MM.1S (cell line): Measurements from ENCODE around the gene TSGA10.

Source experiments
- DNase-seq: peaks from one replicate; pipeline ENCODE4 v3.0.0-alpha.2; 2015
- H2AFZ ChIP-seq: fragments of 300-600 bp; sonication (generic); 2 replicates; pipeline ENCODE4 v1.6.0; 2016; ENCODE audit warnings: antibody characterized with exemption, low read length
- H3F3A ChIP-seq: fragments of 300-600 bp; sonication (generic); 2 replicates; pipeline ENCODE4 v1.6.1; 2016; ENCODE audit warnings: mild to moderate bottlenecking, antibody characterized with exemption, low read length, moderate library complexity, mixed read lengths; ENCODE audit not compliant: insufficient read depth
- H3K27ac ChIP-seq: fragments of 300-600 bp; sonication (generic); 2 replicates; pipeline ENCODE4 v1.5.1; 2016; ENCODE audit warnings: mild to moderate bottlenecking, low read length
- H3K27me3 ChIP-seq: fragments of 300-600 bp; sonication (generic); replicated peaks from 2 replicates; pipeline ENCODE4 v1.6.0; 2016; ENCODE audit warnings: low read length; ENCODE audit not compliant: insufficient read depth
- H3K36me3 ChIP-seq: fragments of 300-600 bp; sonication (generic); replicated peaks from 2 replicates; pipeline ENCODE4 v1.6.1; 2016; ENCODE audit warnings: mild to moderate bottlenecking, low read length, mixed read lengths; ENCODE audit not compliant: insufficient read depth
- H3K4me1 ChIP-seq: fragments of 300-600 bp; sonication (generic); 2 replicates; pipeline ENCODE4 v1.6.1; 2016; ENCODE audit warnings: low read length, mixed read lengths
- H3K4me2 ChIP-seq: fragments of 300-600 bp; sonication (generic); 2 replicates; pipeline ENCODE4 v1.6.0; 2016; ENCODE audit warnings: low read depth, low read length
- H3K4me3 ChIP-seq: fragments of 300-600 bp; sonication (generic); 2 replicates; pipeline ENCODE4 v1.5.1; 2016; ENCODE audit warnings: low read length, mixed read lengths
- H3K79me2 ChIP-seq: fragments of 300-600 bp; sonication (generic); 2 replicates; pipeline ENCODE4 v1.6.1; 2016; ENCODE audit warnings: mixed run types, low read length, mixed read lengths
- H3K9ac ChIP-seq: fragments of 300-600 bp; sonication (generic); 2 replicates; pipeline ENCODE4 v1.6.1; 2016; ENCODE audit warnings: low read length, mixed read lengths
- H3K9me2 ChIP-seq: fragments of 300-600 bp; sonication (generic); replicated peaks from 2 replicates; pipeline ENCODE4 v1.6.1; 2016; ENCODE audit warnings: mild to moderate bottlenecking, low read length, mixed read lengths; ENCODE audit not compliant: insufficient read depth
- H3K9me3 ChIP-seq: fragments of 300-600 bp; sonication (generic); replicated peaks from 2 replicates; pipeline ENCODE4 v1.6.1; 2016; ENCODE audit warnings: mild to moderate bottlenecking, low read length, mixed read lengths; ENCODE audit not compliant: insufficient read depth
- H4K20me1 ChIP-seq: fragments of 300-600 bp; sonication (generic); 2 replicates; pipeline ENCODE4 v1.6.1; 2016; ENCODE audit warnings: mild to moderate bottlenecking, low read length, moderate library complexity, mixed read lengths; ENCODE audit not compliant: insufficient read depth
- EZH2 ChIP-seq: fragments of 300-600 bp; sonication (generic); optimal IDR thresholded peaks from 2 replicates; pipeline ENCODE3; 2017; ENCODE audit warnings: low read depth, mild to moderate bottlenecking, antibody characterized with exemption, low read length, mixed read lengths
- EZH2phosphoT487 ChIP-seq: fragments of 300-600 bp; sonication (generic); IDR thresholded peaks from 2 replicates; pipeline ENCODE4 v1.6.1; 2018; ENCODE audit warnings: antibody characterized with exemption, low read length
- TF ChIP-seq, protein P1 (sequence below): fragments of 300-600 bp; sonication (generic); IDR thresholded peaks from 2 replicates; pipeline ENCODE4 v1.5.1; 2016; ENCODE audit warnings: antibody characterized with exemption, low read length, mixed read lengths

Gene TSGA10

DNA sequence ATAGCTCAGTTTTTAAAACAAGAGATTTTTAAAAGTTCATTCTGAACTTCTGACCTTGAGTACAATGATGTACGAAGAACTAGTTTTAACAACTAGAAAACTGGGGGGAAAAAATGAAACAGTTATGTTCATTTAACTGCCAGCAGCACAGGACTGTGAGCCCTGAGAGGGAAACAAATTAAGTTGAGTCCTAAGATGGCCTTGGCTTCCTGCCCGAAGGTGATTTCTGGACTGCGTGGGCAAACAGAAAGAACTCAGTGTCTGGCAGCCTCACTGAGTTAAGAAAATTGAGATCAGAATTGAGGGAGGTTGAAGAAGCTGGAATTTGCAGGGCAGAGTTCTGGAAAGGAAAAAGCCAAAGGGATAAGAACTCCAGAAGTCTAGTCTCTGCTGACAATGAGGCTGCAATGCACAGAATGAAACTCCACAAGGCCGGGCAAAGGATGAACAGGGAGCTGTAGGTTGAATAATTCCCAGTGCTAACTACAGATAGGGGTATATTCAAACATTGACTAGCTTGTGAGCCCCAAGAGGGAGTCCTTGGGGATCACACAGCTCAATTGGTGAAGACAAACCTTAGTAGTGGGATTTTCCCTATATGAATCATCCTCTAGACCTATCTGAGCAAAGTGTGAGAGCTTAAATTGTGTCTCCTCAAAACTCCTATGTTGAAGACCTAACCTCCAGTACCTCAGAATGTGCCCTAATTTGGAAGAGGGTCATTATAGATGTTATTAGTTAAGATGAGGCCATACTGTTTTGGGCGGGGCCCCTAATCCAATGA, 205.6 kb downstream of the TSGA10 start:
- Histone ChIP-seq H3K36me3 (no peaks in the 10 kb centered on the region), H3K79me2 (no peaks in the 10 kb centered on the region), H3K9me3 (no peaks in the 10 kb centered on the region), H3K27me3 (no peaks in the 10 kb centered on the region), H3K9ac (no peak overlapping the region), H4K20me1 (no peaks in the 10 kb centered on the region), H3K4me3 (no peak overlapping the region), H3K4me2 (no peak overlapping the region), H2AFZ (no peak overlapping the region), H3K27ac (no peak overlapping the region), H3K9me2 (no peaks in the 10 kb centered on the region), H3F3A (no peaks in the 10 kb centered on the region), H3K4me1 (no peaks in the 10 kb centered on the region)
- TF ChIP-seq, protein P1, sequence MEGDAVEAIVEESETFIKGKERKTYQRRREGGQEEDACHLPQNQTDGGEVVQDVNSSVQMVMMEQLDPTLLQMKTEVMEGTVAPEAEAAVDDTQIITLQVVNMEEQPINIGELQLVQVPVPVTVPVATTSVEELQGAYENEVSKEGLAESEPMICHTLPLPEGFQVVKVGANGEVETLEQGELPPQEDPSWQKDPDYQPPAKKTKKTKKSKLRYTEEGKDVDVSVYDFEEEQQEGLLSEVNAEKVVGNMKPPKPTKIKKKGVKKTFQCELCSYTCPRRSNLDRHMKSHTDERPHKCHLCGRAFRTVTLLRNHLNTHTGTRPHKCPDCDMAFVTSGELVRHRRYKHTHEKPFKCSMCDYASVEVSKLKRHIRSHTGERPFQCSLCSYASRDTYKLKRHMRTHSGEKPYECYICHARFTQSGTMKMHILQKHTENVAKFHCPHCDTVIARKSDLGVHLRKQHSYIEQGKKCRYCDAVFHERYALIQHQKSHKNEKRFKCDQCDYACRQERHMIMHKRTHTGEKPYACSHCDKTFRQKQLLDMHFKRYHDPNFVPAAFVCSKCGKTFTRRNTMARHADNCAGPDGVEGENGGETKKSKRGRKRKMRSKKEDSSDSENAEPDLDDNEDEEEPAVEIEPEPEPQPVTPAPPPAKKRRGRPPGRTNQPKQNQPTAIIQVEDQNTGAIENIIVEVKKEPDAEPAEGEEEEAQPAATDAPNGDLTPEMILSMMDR, result no peak
- TF ChIP-seq EZH2phosphoT487 (no peak), EZH2 (no peak)
- DNase-seq, result no peak

DNA sequence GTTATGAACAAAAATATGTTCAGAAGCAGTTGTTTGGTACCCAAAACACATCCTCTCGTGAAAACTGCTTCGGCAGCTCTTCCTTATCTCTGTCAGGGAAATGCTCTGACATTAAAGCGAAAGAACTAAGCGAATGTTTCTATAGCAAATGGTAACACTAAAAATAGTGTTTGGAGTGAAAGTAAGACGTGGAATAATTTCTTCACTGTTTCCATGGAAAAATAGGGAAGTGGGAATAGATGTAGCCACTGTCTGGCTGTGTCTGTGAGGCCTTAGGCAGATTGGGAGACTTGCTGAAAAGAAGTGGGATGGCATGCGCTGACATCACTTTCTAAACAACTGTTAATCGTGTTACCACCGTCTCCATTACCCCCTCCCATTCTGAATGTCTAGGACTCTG, 207.2 kb downstream of the TSGA10 start:
- H3F3A ChIP-seq, result no peaks in the 10 kb centered on the region
- TF ChIP-seq, protein P1, result no peak
- no peak for TF ChIP-seq EZH2phosphoT487
- no peak for TF ChIP-seq EZH2
- no peak overlapping the region for H3K4me2 ChIP-seq

More for the DNA sequence above, 207.2 kb downstream of the TSGA10 start:
- no peaks in the 10 kb centered on the region for H3K36me3 ChIP-seq
- H3K9me3 ChIP-seq, result no peaks in the 10 kb centered on the region
- no peak overlapping the region for H3K9ac ChIP-seq
- H3K4me3 ChIP-seq, result no peak overlapping the region
- H2AFZ ChIP-seq, result no peak overlapping the region
- H3K4me1 ChIP-seq, result no peaks in the 10 kb centered on the region
- H3K27me3 ChIP-seq, result no peaks in the 10 kb centered on the region
- no peaks in the 10 kb centered on the region for H3K9me2 ChIP-seq
- H3K27ac ChIP-seq, result no peak overlapping the region
- no peaks in the 10 kb centered on the region for H4K20me1 ChIP-seq
- DNase-seq, result no peak
- H3K79me2 ChIP-seq, result no peaks in the 10 kb centered on the region
